Stimulated activated CD8-positive, alpha-beta memory T cell treated with anti-CD3 and anti-CD28 coated beads, Interleukin-15, amount 100 ng/mL, for 4 hours (primary cell): Measurements from ENCODE around the gene THAP4.

Source experiments
- DNase-seq, 2 donors: peaks; one replicate each; pipeline ENCODE4 v3.0.0-alpha.2; 2020; ENCODE audit warnings: low read depth in 2 of 2

The THAP4 gene

DNA sequence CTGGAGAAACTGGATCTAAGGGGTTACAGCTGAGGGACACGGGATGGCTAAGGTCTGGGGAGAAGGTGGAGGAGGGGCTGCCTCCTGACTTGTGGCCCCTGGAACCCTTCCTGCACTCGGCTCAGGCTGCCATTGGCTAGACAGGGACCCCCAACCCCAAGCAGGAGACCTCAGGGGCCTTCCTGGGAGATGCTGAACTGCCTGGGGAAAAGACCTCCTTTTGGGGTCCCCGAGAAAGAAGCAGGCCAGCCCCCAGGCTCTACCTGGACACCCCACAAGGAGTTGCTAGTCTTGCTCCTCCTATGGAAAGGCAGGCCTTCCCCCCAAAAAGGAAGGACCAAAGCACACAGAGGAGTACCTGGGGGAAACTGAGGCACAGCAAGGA, 88.5 kb downstream of the THAP4 start:
- DNase-seq: no peak

DNA sequence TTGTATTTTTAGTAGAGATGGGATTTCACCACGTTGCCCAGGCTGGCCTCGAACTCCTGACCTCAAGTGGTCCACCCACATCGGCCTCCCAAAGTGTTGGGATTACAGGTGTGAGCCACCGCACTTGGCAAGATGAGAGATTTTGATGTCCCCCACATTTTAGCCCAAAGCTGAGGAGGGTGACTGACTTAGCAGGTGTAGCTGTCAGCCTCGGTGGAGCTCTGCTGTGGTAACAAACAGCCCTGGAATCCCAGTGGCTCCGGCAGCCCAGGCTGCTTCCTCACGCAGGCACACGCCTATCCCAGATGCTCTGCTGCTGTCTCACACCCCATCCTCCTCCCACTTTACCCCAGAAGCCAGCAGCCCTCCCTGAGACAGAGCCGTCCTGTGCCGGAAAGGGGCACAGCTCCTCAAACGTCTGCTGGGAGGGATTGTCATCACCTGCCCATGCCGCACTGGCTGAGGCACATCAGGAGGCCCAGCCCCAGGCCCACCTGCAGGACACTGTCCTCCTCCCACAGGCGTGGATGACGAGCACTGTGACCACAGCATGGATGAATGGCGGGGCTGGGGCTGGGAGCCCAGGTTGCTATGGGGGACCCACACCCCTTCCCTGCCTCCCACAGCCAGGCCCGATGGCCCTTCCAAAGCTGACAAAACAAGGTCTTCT, 89.0 kb downstream of the THAP4 start:
- no peak for DNase-seq

DNA sequence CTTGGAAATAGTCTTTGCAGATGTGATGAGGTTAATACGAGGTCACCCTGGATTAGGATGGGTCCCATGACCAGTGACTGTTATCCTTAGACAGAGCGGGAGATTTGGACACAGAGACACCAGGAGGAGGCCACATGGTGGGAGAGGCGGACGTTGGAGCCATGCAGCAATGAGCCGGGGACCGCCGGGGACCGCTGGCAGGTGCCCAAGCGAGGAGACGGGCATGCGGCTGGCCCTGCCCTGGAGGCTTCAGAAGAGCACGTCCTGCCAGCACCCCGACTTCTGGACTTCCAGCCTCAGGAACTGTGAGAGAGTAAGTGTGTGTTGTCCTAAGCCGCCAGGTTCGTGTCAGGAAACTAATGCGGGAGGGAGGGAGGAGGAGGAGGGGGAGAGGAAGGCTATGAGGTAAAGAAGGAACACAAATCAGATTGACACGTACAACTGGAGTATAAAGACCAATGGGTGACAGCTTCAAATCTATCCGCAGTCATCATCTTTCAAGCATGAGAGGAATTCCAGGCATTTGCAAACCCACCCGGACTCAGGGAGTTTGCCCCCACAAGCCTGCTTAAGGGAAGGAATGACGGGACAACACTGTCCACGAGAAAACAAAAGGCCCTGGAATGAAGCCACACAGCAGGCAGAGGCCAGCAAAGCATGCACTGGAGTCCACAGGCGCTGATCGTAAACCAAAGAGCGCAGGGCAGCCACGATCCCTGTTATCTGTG, 90.0 kb downstream of the THAP4 start:
- DNase-seq: no peak

DNA sequence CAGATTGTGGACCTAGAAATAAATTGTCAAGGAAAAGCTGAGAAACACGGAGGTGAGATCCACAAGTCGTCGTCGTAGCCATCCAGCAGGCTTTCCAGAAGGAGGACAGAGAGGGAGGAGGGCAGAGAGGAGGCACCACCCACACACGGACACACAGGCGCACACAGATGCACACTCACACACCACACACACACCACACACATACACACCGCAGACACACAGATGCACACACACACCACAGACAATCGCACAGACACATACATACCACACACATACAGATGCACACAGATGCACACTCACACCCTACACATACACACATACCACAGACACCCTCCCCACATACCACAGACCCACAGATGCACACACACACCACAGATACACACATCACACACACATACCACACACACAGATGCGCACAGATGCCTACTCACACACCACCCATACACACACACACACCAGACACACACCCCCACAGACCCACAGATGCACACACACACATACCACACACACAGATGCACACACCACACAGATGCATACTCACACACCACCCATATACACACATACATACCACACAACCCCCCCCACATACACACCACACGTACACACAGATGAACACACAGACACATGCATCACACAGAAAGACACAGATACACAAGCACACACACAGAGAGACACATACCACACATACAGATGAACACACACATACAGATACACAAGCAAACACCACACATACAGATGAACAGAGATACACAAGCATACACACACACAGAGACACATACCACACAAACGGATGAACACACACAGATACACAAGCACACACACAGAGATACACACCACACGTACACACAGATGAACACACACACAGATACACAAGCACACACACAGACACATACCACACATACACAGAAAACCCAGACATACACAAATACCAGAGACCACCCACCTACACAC, 91.2 kb downstream of the THAP4 start:
- no peak for DNase-seq

DNA sequence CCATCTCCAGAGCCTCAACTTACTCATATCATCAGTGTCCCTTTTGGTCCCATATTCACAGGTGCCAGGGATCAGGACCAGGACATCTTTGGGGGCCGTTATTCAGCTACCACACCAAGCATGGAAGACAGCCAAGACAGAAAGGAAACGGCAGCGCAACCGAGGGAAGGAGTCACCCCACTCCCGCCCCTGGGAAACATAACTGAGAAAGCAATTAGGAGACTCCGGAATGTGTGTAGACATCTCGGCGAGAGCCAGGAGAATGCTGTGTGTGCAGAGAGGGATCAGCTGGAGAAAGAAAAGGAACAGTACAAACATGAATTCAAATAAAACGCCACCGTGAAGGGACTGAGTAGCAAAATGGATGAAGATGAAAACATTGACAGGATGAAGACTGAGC, 91.9 kb downstream of the THAP4 start:
- no peak for DNase-seq

DNA sequence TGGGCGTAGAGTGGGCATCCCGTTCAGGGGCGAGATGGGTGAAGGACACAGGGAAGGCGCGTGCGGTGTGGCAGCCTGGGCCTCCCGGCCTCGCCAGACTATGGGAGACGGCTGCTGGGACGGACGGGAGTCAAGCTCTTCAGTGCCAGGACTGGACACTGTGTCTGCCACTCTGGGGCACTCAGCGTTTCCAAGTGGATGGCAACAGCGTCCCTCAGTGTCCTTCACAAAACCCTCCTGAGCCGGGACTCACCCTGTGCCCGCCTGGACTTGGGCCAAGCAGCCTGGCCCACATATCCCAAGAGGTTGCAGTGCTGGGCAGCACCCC, 94.7 kb downstream of the THAP4 start:
- no peak for DNase-seq

DNA sequence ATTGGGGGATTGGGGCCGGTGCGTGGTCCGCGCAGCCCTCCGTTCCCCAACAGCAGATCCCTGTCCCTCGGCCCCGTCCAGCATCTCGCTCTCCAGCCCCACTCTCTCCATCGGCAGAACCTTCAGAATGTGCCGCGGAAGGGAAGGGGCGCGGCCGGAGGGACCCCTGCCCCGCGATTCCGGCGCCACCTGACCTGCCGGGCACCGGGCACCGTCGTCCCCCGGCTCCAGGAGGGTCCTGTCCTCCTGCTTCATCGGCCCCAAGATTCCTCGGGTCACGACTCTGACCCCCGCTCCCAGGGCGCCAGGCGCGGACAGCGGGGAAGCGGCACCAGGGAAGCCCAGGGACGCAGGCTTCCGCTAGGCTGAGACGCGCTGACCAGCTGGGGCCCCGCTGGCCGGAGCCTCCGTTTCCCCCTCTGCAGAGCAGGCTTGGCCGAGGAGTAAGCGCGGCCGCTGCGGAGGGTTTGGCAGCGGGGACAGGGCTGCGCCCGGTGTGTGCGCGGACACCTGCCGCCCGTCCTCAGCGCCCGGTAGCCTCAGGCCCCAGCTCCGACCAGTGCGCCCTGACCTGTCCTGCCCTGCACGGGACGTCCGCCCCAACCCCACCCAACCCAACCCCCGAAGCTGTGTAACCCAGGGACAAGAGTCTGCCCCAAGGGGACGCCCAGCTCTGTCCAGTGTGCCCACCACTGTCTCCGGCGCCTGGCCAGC, 95.2 kb downstream of the THAP4 start:
- no peak for DNase-seq

DNA sequence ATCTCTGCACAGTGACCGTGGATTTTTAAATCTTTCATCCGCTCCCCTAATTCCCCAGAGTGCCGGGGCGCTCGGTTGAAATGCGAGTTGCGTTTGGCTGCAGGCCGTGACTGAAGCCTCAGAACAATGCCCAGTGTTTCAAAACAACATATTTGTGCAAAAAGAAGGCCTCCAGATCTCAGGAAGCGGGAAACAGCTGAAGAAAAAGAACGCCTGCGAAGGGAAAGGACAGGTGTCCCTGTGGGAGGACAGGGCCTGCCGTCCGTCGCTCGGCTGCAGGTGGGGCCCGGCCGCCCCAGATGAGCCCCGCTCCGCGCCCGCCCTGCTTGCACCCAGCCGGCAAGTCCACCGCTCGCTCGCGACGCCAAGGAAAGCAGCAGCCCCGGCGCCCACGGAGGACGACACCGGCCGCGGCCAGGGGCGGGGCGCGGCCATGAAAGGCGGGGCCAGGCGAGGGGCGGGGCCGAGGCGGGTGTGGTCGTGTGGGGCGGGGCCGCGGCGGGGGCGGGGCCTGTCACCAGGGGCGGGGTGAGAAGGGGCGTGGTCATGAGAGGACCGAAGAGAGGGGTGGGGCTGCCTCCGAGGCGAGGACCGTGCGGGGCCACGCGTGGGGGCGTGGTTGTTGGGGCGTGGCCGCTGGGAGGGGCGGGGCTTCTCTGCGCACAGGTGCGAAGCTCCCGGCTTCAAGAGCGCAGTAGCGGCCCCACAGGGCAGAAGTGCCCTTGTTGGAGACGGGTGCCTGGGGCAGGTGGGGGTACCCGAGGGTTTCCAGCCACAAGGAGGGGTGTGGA, 96.0 kb downstream of the THAP4 start:
- peak; percentile 19 to 32 for DNase-seq

DNA sequence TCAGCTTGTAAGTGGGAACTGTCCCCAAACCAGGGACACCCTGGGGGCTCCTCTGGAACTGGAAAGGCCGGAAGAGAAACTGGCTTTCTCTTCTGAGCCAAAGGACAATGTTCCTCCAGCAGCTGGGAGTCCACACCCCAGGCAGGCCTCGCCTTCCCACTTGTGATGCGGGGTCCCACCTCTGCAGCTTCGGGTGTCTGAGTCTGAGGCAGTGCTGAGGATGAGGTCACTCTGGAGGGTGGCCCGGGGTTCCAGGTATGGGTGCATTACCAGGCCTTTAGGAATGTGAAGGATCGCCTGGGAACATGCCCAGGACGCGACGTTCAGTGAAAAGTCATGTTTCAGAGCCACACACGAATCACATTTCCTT, 96.6 kb downstream of the THAP4 start:
- DNase-seq: no peak

DNA sequence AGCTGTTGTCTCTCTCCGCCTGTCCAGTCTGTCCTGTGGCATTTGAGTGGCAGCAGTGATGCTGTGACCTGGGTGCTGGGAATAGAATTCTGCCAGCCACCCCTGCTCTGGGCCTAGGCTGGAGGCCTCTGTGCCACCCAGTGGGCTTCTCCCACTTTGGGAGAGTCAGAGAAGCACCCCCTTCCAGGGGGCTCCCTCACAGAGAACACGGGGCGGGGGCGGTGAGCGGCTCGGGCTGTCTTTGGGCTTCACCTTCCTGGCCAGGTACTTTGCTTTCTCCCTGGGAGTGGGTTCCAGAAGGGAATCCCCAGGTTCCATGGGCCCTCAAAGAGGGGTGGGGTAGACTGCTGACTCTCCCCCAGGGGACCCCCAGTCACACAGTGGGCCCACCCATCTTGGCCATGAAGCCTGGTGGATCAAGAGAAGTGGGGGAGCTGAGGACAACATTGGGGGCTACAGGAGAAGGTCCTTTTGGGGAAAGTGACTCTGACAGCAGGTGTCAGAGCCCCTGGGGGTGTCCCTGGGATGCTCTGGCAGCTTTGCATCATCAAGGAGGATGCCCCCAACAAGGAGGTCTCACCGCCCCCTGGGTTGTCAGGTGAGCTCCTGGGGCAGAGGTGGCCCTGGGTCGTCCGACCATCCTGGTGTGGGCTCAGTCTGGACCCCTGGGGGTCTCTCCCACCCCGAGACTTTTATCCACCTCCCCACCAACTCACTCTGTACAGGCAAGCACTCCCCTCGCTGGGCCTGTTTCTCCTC, 97.2 kb downstream of the THAP4 start:
- DNase-seq: no peak

DNA sequence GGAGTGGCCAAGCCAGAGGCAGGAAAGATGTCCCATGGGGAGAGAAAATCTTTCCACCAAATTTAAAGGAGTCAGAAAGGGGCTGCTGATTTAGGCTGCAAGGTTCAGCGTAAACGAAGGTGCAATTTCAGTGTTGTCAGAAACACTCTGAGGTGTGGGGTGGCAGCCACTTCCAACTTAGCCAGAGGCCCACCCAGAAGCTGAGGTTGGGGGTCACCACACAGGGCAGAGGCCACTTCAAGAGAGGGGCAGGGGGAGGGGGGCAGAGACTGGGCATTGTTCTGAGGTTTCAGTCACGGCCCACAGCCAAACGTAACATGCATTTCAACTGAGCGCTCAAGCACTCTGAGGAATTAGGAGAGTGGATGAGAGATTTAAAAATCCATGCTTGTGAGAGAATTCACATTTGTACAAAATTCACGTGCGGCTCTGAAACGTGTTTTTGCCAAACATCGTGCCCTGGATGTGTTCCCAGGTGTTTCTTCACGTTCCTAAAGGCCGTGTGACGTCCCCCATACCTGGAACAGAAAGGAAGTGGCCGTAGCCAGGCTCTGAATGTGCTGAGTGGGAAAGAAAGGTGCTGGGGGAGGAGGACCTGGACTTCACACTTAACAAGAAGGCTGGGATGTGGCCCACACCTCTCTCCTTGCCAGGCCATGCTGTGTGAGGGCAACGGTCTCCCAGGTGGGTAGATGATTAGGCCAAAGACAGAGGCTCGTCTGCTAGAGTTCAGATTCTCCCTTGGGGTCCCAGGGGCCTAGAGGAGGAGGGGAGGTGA, 97.9 kb downstream of the THAP4 start:
- no peak for DNase-seq

DNA sequence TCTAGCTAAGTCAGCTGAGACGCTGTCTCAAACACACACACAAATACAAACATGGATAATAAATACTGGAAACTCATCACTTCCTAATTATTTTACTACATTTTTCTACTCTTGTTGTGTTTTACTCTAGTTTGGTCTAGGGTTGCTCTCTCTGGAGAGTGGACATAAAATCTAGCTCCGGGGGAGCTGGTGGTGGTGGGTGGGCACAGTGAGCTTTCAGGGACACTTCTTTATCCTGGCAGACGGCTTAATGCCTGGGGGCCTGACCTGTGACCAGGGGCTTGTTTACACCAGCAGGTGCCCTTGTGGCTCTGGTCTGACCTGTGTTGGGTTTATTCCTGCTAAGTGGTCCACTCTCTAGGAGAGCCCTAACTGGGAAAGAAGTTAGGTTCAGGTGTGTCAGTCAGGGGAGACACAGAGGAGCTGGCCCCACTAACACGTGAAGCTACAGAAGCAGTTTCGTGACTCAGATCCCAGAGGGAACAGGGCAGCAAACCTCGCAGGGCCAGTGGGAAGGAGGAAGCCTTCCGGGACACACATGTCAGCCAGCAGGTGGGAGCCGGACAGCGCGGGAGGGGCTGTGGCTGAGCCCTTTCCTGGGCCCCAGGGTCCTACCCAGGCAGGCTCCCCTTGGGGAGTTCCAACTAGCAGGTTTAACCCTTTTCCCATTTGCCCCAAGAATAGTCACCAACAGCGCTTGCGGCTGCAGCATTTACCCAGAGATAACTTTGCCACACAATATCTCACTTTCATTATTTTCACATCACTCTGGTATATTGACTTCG, 100.9 kb downstream of the THAP4 start:
- no peak for DNase-seq

DNA sequence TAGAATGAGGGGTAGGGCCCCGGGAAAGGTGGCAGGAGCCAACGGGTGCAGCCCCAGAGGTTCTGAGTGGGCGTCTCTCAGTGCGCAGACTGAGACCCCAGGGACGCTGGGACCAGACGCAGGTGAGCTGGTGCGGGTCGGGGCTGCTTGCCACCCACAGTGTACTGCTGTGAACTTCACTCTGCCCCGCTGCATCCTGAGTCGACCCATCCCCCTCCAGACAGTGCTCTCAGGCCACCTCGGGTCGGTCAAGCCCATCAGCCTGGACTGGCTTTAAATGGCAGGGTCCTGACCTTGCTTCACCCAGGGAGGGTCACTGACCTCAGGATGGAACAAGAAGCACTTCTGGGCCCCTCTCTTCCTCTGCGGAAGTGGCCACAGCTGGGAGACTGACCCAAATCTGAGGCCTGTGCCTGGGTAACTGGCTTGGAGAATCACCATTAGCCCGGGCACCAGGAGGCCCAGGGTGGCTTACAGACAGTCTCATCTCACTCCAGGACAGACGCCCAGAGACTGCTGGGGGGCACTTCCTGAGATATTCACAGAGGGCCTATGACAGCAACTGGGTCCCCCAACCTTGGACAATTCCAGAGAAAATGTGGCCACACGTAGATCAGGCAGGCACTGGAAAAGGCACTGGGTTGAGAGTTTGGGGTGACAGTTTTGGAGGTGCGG, 102.1 kb downstream of the THAP4 start:
- DNase-seq: no peak
